Osteocyte (in vitro differentiated cells): ENCODE data around the gene SLC35F3. TPM values are rescaled to one million over a fixed set of nuclear protein-coding genes. Genes with fewer than 3 reads are reported as not detected.
"Not testable (repeated sequence)": the region's sequence is repeated elsewhere in the genome, so short reads cannot be mapped to it uniquely, and the experiment has no call there.

ENCODE experiments used
- DNase-seq: peaks from one replicate; pipeline ENCODE4 v3.0.0; 2021; ENCODE audit warnings: mixed read lengths; ENCODE audit not compliant: unreplicated experiment; ENCODE audit errors: extremely low spot score
- H3K27ac Mint-ChIP-seq: one replicate; pipeline ENCODE4 v1.8.0; 2021; ENCODE audit warnings: mild to moderate bottlenecking, mixed read lengths; ENCODE audit not compliant: unreplicated experiment
- H3K27me3 Mint-ChIP-seq: one replicate; pipeline ENCODE4 v1.8.0; 2021; ENCODE audit warnings: mixed read lengths; ENCODE audit not compliant: unreplicated experiment
- H3K36me3 Mint-ChIP-seq: one replicate; pipeline ENCODE4 v1.8.0; 2021; ENCODE audit warnings: mixed read lengths; ENCODE audit not compliant: unreplicated experiment
- H3K4me1 Mint-ChIP-seq: one replicate; pipeline ENCODE4 v1.8.0; 2021; ENCODE audit warnings: mixed read lengths; ENCODE audit not compliant: unreplicated experiment
- H3K4me3 Mint-ChIP-seq: one replicate; pipeline ENCODE4 v1.8.0; 2021; ENCODE audit warnings: mild to moderate bottlenecking, moderate library complexity, mixed read lengths; ENCODE audit not compliant: unreplicated experiment
- H3K9me3 Mint-ChIP-seq: one replicate; pipeline ENCODE4 v1.8.0; 2021; ENCODE audit warnings: mixed read lengths; ENCODE audit not compliant: unreplicated experiment
- total RNA-seq: library from RNA; stranded (reverse); gene quantifications from 2 replicates; pipeline ENCODE4 v1.2.1, GENCODE V29; 2021
- TF ChIP-seq, protein P1 (sequence below): fragments of 200-600 bp; sonication (generic); IDR thresholded peaks from 2 replicates; pipeline ENCODE4 v1.5.0; 2021; ENCODE audit warnings: antibody characterized with exemption, mild to moderate bottlenecking, moderate library complexity

Gene SLC35F3
- total RNA-seq, 1 donor from 2014 or later, result not detected

- H3K36me3 Mint-ChIP-seq, result no peaks in the 10 kb centered on the region
- TF ChIP-seq, protein P1, sequence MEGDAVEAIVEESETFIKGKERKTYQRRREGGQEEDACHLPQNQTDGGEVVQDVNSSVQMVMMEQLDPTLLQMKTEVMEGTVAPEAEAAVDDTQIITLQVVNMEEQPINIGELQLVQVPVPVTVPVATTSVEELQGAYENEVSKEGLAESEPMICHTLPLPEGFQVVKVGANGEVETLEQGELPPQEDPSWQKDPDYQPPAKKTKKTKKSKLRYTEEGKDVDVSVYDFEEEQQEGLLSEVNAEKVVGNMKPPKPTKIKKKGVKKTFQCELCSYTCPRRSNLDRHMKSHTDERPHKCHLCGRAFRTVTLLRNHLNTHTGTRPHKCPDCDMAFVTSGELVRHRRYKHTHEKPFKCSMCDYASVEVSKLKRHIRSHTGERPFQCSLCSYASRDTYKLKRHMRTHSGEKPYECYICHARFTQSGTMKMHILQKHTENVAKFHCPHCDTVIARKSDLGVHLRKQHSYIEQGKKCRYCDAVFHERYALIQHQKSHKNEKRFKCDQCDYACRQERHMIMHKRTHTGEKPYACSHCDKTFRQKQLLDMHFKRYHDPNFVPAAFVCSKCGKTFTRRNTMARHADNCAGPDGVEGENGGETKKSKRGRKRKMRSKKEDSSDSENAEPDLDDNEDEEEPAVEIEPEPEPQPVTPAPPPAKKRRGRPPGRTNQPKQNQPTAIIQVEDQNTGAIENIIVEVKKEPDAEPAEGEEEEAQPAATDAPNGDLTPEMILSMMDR, result no peak
- no peak for DNase-seq
- no peak overlapping the region for H3K4me3 Mint-ChIP-seq
- no peaks in the 10 kb centered on the region for H3K4me1 Mint-ChIP-seq
- peaks cover 7% of the 10 kb centered on the region for H3K9me3 Mint-ChIP-seq
- H3K27me3 Mint-ChIP-seq, result no peaks in the 10 kb centered on the region
- no peak overlapping the region for H3K27ac Mint-ChIP-seq
Observed at GRCh38 chr1:234201600-234201999, 297.1 kb downstream of the SLC35F3 start.

DNA sequence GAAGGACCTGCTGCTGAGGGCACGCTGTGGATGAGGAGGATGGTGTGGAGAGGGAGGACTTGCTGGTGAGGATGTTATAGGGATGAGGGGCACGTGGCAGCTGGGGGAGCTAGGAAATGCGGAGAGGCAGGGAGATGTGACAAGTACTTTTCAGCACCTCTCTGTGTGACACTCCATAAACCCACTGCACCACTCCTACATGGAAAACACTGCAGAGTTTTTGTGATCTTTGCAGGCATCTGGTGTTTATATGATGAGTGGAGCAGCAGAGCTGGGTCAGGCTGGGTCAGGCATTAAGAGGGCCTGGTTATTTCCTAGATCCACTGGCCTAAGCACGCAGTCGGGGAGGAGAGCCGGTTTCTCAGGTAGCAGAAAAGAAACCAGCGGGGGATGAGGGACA is 301.5 kb downstream of the SLC35F3 start:
- Mint-ChIP-seq H3K4me1 (no peaks in the 10 kb centered on the region), H3K9me3 (no peaks in the 10 kb centered on the region), H3K36me3 (no peaks in the 10 kb centered on the region), H3K27me3 (no peaks in the 10 kb centered on the region), H3K4me3 (no peak overlapping the region), H3K27ac (no peak overlapping the region)
- no peak for DNase-seq
- TF ChIP-seq, protein P1, result no peak

DNA sequence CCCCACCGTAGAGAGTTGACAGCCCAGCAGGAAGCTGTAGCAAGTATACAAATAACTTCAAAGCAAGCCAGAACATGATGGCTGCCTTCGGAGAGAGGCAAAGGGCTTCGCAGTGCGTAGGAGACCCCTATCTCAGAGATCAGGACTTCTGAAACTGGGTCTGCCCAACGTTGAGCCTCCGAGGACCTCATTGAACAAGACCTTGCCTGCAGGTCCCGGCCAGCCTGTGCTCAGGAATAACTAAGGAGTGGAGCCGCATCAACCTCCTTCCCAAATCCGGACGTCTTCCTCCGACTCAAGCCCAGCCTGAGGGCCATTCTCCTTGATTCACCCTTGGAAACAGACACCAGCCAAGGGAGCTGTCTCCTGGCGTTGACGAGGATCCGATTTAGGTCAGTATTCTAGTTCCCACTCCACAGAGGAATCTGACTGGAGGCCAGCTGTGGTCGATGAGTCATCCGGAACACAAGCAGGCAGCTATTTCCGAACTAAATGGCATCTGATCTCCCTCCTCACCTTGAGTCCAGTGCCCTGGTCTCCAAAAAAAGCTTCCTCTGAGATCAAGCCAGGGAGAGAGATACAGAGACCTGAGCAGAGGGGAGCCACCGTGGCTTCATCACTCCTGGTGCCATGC is 302.3 kb downstream of the SLC35F3 start:
- Mint-ChIP-seq H3K36me3 (no peaks in the 10 kb centered on the region), H3K4me3 (no peak overlapping the region), H3K27me3 (no peaks in the 10 kb centered on the region), H3K9me3 (no peaks in the 10 kb centered on the region), H3K4me1 (no peaks in the 10 kb centered on the region), H3K27ac (no peak overlapping the region)
- no peak for DNase-seq
- TF ChIP-seq, protein P1, result no peak

- H3K4me3 Mint-ChIP-seq, result no peak overlapping the region
- DNase-seq, result no peak
- H3K9me3 Mint-ChIP-seq, result no peaks in the 10 kb centered on the region
- H3K4me1 Mint-ChIP-seq, result no peaks in the 10 kb centered on the region
- H3K27ac Mint-ChIP-seq, result no peak overlapping the region
- H3K36me3 Mint-ChIP-seq, result no peaks in the 10 kb centered on the region
- H3K27me3 Mint-ChIP-seq, result peaks cover 6% of the 10 kb centered on the region
- TF ChIP-seq, protein P1, result no peak
Observed at GRCh38 chr1:234208351-234208750, 303.9 kb downstream of the SLC35F3 start.

GRCh38 chr1:234208791-234209190 is 304.3 kb downstream of the SLC35F3 start:
- H3K4me1 Mint-ChIP-seq, result no peaks in the 10 kb centered on the region
- H3K4me3 Mint-ChIP-seq, result no peak overlapping the region
- H3K27me3 Mint-ChIP-seq, result peaks cover 10% of the 10 kb centered on the region
- no peak overlapping the region for H3K27ac Mint-ChIP-seq
- TF ChIP-seq, protein P1, result no peak
- no peaks in the 10 kb centered on the region for H3K36me3 Mint-ChIP-seq
- no peaks in the 10 kb centered on the region for H3K9me3 Mint-ChIP-seq
- DNase-seq, result no peak

DNA sequence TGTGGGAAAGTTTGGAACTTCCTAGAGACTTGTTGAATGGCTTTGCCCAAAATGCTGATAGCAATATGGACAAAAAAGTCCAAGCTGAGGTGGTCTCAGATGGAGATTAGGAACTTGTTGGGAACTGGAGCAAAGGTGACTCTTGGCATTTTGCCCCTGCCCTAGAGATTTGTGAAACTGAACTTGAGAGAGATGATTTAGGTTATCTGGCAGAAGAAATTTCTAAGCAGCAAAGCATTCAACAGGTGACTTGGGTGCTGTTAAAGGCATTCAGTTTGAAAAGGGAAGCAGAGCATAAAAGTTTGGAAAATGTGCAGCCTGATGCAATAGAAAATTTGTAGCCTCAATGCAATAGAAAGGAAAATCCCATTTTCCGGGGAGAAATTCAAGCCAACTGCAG is 306.0 kb downstream of the SLC35F3 start:
- H3K27me3 Mint-ChIP-seq, result peaks cover 18% of the 10 kb centered on the region
- not testable (repeated sequence) for H3K36me3 Mint-ChIP-seq, H3K9me3 Mint-ChIP-seq, DNase-seq, H3K4me3 Mint-ChIP-seq, H3K4me1 Mint-ChIP-seq, H3K27ac Mint-ChIP-seq

GRCh38 chr1:234211855-234212254 is 307.4 kb downstream of the SLC35F3 start:
- H3K9me3 Mint-ChIP-seq, H3K4me3 Mint-ChIP-seq, DNase-seq, H3K27ac Mint-ChIP-seq, H3K36me3 Mint-ChIP-seq, H3K4me1 Mint-ChIP-seq: not testable (repeated sequence)
- peaks cover 25% of the 10 kb centered on the region for H3K27me3 Mint-ChIP-seq
